ENCODE results near the gene DRD3.

The DRD3 gene

GRCh38 chr3:114083112-114083511, 95.7 kb downstream of the DRD3 start:
- no peak overlapping the region for H3K9ac ChIP-seq
- H3K4me2 ChIP-seq, result no peak overlapping the region
- H3K27me3 ChIP-seq (ENCODE audit: insufficient read depth, low read depth), result no peaks in the 10 kb centered on the region
- no peak for TF ChIP-seq CTCF (conservative IDR thresholded peaks at IDR 0.05; ENCODE audit: low read depth, low read length)
- no peaks in the 10 kb centered on the region for H3K79me2 ChIP-seq (ENCODE audit: insufficient read depth, low read depth)
- H3K36me3 ChIP-seq (ENCODE audit: insufficient read depth), result peaks cover 18% of the 10 kb centered on the region; the same call in 1 of the 2 replicates
- no peaks in the 10 kb centered on the region for H4K20me1 ChIP-seq (ENCODE audit: insufficient read depth)
- no peaks in the 10 kb centered on the region for H3K4me1 ChIP-seq (ENCODE audit: low read depth, poor library complexity, severe bottlenecking)
- no peak overlapping the region for H2AFZ ChIP-seq (ENCODE audit: low read depth)
- no peak overlapping the region for H3K4me3 ChIP-seq (IDR thresholded peaks at IDR 0.05; ENCODE audit: insufficient read depth, low read depth, low read length)
- H3K27ac ChIP-seq, result no peak overlapping the region

DNA sequence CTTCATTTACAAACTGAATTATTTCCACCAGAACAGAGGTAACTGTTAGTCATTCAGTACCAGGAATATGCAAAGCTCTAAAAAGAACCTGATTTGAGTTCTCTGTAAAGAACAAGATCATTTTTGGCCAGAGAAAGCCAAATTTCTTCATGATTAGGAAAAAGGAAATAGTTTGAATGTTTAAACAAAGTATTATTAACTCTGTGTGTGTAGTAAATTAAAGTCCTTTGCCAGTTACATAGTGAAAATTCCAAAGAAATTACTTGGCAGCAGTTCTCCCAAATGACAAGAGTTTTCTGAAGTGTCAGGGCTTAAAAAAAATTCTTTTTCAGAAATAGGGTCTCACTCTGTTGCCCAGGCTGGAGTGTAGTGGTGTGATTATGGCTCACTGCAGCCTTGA, 97.8 kb downstream of the DRD3 start:
- Histone ChIP-seq H3K4me2 (no peak overlapping the region), H4K20me1 (ENCODE audit: insufficient read depth) (no peaks in the 10 kb centered on the region), H3K27me3 (ENCODE audit: insufficient read depth, low read depth) (no peaks in the 10 kb centered on the region), H3K36me3 (ENCODE audit: insufficient read depth) (peaks cover 28% of the 10 kb centered on the region; the same call in 1 of the 2 replicates), H3K4me3 (IDR thresholded peaks at IDR 0.05; ENCODE audit: insufficient read depth, low read depth, low read length) (no peak overlapping the region), H3K79me2 (ENCODE audit: insufficient read depth, low read depth) (no peaks in the 10 kb centered on the region), H3K4me1 (ENCODE audit: low read depth, poor library complexity, severe bottlenecking) (no peaks in the 10 kb centered on the region), H2AFZ (ENCODE audit: low read depth) (no peak overlapping the region), H3K27ac (no peak overlapping the region), H3K9ac (no peak overlapping the region)
- no peak for TF ChIP-seq CTCF (conservative IDR thresholded peaks at IDR 0.05; ENCODE audit: low read depth, low read length)

- H3K4me3 ChIP-seq (IDR thresholded peaks at IDR 0.05; ENCODE audit: insufficient read depth, low read depth, low read length), result no peak overlapping the region
- no peak overlapping the region for H3K27ac ChIP-seq
- H3K27me3 ChIP-seq (ENCODE audit: insufficient read depth, low read depth), result no peaks in the 10 kb centered on the region
- H2AFZ ChIP-seq (ENCODE audit: low read depth), result no peak overlapping the region
- H4K20me1 ChIP-seq (ENCODE audit: insufficient read depth), result 0 out of 2 replicates have a peak, but pooled peaks cover 4% of the 10 kb centered on the region
- no peak for TF ChIP-seq CTCF (conservative IDR thresholded peaks at IDR 0.05; ENCODE audit: low read depth, low read length)
- H3K4me1 ChIP-seq (ENCODE audit: low read depth, poor library complexity, severe bottlenecking), result no peaks in the 10 kb centered on the region
- no peak overlapping the region for H3K9ac ChIP-seq
- H3K79me2 ChIP-seq (ENCODE audit: insufficient read depth, low read depth), result no peaks in the 10 kb centered on the region
- peaks cover 33% of the 10 kb centered on the region; the same call in 1 of the 2 replicates for H3K36me3 ChIP-seq (ENCODE audit: insufficient read depth)
- H3K4me2 ChIP-seq, result no peak overlapping the region
These were observed 98.7 kb downstream of the DRD3 start for GRCh38 chr3:114080201-114080600.

DNA sequence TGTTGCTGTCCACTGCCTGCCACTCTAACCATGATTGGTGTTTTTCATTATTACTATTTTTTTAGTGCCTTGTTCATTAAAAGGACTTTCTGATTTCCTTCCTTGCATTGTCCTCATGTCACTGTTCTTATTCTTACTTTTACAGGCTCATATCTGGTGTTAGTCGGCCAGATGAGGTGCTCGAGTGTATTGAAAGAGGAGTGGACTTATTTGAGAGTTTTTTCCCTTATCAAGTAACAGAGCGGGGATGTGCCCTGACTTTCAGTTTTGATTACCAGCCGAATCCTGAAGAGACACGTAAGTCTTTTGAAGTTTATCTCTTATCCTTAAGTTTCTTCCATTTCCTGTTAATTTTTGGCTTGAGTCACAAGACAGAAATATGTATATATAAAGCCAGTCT, 99.1 kb downstream of the DRD3 start:
- no peak overlapping the region for H3K27ac ChIP-seq
- H3K4me2 ChIP-seq, result no peak overlapping the region
- H3K36me3 ChIP-seq (ENCODE audit: insufficient read depth), result peaks cover 32% of the 10 kb centered on the region; the same call in 1 of the 2 replicates

More for the DNA sequence above, 99.1 kb downstream of the DRD3 start:
- no peak overlapping the region for H2AFZ ChIP-seq (ENCODE audit: low read depth)
- H3K27me3 ChIP-seq (ENCODE audit: insufficient read depth, low read depth), result no peaks in the 10 kb centered on the region
- no peak overlapping the region for H3K4me3 ChIP-seq (IDR thresholded peaks at IDR 0.05; ENCODE audit: insufficient read depth, low read depth, low read length)
- H3K4me1 ChIP-seq (ENCODE audit: low read depth, poor library complexity, severe bottlenecking), result no peaks in the 10 kb centered on the region
- no peaks in the 10 kb centered on the region; the same call in 1 of the 2 replicates for H3K79me2 ChIP-seq (ENCODE audit: insufficient read depth, low read depth)
- 0 out of 2 replicates have a peak, but pooled peaks cover 4% of the 10 kb centered on the region for H4K20me1 ChIP-seq (ENCODE audit: insufficient read depth)
- no peak overlapping the region for H3K9ac ChIP-seq
- no peak for TF ChIP-seq CTCF (conservative IDR thresholded peaks at IDR 0.05; ENCODE audit: low read depth, low read length)

Data from KMS-11 (cell line).